H4 (cell line): ENCODE data around the gene AATK. TPM values are rescaled to one million over a fixed set of nuclear protein-coding genes. Genes with fewer than 3 reads are reported as not detected.
"Not testable (repeated sequence)": the region's sequence is repeated elsewhere in the genome, so short reads cannot be mapped to it uniquely, and the experiment has no call there.

Experiments
- DNase-seq: peaks from one replicate; pipeline ENCODE4 v3.0.0-alpha.2; 2015; ENCODE audit warnings: low spot score
- total RNA-seq: library from RNA; depleted of rRNA; stranded (reverse); fragments of >200 nt; shearing (Covaris generic); gene quantifications from 2 replicates; pipeline ENCODE4 v1.2.3, GENCODE V29; 2014

AATK gene
- total RNA-seq, 1 experiment from 2014 or later = 0.08 TPM

DNA sequence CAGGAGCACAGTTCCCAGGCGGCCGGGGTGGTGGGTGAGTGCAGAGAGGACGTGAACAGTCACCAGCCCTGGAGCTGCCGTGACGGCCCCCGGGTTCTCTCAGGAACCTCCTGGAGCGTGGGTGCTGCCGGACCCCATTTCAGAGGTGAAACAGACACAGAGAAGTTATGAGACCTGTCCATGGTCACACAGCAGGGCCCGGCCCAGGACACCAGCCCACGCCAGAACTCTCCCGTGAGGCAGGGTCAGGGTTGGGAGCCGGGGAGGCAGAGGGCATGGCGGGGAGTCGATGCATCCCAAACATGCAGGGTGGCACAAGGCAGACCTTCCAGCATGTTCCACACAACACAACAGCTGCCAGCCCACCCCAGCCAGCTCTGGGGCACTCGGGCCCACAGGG lies 4.5 kb downstream of the AATK start:
- DNase-seq = no peak

DNA sequence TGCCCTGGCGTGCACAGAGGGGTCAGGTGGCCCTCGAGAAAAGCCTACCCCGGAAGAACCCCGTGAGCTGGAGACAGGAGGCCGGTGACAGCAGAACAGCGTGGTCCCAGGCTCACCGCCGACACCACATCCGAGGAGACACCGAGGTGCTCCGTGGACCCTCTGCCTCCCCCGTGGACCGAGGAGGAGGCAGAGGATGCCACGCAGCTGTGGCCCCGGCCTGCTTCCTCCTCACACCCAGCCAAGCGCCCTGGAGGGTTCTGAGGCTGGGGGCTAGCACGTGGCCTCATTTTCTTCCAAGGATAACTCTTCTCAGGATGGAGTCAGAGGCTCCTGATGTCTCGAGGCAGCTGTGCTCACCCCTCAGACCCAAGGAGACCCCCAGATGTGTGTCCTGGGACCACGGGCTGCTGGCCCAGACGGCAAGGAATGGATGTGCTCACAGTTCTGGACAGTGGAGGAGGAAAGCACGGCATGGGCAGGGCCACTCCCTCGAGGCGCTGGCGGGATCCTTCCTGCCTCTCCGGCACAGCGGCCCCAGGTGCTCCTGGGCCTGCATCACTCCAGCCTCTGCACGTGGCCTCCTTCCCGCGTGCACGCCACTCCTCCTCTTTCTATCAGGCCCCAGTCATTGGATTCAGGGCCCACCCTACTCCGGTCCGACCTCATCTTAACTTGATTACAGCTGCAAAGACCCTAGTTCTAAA lies 5.1 kb downstream of the AATK start:
- no peak for DNase-seq

DNA sequence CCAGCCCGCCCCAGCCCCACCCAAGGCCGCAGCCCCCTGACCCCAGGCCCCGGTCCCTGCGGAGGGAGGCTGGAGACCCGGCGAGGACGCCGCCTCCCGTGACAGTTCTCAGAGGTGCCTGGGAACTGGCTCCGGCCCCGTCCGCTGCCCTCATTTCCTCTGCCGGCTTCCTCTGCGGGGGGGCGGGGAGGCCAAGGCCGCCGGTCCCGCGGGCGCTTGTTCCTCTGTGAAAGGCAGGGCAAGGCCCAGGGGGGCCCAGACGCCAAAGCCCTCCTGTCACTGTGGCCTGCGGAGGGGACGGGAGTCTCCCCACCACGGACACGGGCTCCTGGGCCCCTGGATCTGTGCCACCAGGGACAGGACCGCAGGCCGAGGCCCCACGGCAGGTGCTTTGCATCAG lies 5.7 kb downstream of the AATK start:
- no peak for DNase-seq

GRCh38 chr17:81159611-81160265 lies 6.3 kb downstream of the AATK start:
- DNase-seq = no peak

DNA sequence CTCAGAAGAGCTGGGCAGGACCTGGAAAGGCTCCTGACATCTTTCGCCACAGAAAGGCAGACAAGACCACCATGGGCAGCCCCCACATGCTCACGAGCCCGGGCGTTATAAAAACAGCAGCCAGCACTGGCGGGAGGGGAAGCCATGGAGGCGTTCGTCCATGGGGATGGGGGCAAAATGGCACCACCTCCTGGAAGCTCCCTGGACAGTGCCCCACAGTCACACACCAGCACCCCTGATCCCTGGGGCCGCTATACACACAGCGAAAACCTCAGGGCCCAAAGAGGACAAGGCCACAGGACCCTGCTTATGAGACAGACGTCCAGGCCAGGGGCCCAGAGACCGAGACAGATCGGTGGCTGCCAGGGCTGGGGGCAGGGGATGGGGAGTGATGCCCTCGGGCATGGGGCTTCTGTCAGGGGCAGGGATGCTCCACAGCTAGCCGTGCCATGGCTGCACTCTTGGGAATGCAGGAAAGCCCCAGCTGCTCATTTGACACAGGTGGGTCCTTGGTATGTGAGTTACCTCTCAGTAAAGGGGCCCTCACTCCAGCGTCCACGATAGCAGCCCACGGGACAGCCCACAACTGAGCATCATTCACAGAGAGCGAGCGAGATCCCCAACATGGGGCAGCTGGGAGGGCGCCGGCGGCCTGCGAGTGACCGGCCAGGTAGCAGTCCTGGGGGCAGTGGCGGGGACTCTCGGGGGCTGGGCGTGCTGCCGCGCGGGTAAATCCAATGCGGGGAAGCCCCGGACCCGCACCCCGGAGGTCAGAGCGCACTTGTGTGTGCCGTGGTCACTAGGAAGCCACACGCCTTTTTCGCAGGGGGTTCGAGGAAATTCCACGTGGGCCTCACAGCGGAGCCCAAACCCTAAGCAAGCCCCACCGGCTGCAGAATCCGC lies 7.1 kb downstream of the AATK start:
- DNase-seq = no peak

DNA sequence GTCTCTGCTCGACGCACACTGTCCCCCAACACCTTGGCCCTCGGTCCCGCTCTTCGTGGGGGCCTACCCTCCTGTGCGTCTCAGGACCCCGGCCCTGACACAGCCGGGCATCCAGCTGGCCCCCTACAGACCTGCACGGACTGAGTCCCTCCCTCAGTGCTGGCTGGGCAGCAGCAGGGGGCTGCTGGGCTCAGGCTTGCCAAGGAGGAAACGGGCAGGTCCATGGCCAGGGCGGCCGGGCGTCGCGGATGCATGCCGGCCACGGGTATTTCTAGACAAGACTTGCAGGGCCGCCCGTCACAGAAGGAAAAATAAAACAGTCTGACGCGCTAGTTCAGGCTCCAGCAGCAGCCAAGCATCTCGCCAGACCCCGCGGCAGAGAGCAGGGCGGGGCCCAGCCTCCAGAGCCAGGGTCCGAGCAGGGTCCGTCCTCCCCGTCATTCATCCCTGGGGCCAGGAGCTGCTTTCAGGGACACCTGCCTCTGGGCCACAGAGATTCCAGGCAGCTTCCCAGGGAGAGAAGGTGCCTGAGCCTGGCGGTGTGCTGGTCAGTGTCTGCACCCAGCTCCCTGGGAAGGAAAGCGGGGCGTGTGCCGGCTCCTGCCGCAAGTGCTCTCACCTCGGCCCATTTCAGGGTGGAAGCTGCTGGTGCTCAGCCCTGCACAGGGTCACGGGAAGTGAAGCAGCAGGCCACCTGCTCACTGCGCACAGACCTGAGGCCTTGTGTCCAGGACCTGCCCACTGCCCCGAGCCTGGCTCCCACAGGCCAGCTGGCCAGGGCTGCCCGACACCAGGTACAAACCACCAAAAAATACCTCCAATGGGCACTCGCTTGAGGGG lies 8.0 kb downstream of the AATK start:
- DNase-seq = no peak

- no peak for DNase-seq
These were observed 8.9 kb downstream of the AATK start for GRCh38 chr17:81156866-81157805.

- no peak for DNase-seq
These were observed 11.1 kb downstream of the AATK start for GRCh38 chr17:81154961-81155360.

- not testable (repeated sequence) for DNase-seq
These were observed 12.0 kb downstream of the AATK start for GRCh38 chr17:81154016-81154415.

GRCh38 chr17:81153340-81153803 lies 12.6 kb downstream of the AATK start:
- DNase-seq = no peak

GRCh38 chr17:81152288-81152828 lies 13.7 kb downstream of the AATK start:
- DNase-seq = no peak

DNA sequence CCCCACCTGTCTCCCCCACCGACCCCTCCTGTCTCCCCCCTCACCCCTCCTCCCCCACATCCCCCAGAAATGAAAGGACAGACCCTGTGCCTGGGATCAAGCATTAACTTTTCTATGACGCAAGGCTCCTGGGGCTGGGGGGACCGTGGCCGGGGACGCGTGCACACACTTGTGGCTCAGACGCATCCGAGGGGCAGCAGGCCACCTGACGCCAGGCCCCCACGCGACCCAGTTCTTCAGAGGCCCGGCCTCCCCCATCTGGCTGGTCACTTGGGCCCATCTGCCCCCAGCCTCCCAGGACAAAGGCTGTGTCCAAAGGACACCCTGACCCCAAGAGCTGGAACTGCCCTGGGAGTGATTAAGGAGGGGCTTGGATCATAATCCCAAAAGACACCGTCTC lies 14.7 kb downstream of the AATK start:
- no peak for DNase-seq

DNA sequence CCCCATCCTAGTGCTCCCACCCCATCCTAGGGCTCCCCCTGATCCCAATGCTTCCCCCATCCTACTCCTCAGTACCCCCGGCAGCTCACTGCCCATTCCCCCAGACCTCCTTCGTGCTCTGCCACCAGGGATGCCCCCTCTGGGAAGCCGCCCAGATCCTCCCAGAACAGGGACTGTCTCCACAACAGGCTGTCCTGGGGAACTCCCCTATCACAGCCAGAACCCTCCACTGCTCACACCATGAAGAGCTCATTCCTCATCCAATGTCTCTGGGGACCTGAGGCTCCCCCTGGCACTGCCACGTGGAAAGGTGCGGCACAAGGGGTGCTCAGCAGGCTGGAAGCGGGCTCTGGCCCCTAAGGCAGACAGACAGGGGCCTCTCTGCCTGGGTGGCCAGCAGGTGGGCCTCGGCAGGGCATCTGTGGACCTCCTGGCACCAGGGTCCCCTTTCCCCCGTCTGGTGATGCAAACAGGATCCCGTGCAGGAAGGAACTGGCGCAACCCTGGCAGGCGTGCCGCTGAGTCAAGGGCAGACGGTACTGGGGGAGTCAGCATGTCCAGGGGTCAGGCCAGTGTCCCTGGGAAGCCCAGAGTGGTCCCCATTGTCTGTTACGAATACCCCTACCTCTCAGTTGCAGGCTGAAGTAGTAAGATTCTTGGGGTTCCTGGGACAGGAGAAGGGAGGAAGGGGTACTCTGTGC lies 15.5 kb downstream of the AATK start:
- no peak for DNase-seq

DNA sequence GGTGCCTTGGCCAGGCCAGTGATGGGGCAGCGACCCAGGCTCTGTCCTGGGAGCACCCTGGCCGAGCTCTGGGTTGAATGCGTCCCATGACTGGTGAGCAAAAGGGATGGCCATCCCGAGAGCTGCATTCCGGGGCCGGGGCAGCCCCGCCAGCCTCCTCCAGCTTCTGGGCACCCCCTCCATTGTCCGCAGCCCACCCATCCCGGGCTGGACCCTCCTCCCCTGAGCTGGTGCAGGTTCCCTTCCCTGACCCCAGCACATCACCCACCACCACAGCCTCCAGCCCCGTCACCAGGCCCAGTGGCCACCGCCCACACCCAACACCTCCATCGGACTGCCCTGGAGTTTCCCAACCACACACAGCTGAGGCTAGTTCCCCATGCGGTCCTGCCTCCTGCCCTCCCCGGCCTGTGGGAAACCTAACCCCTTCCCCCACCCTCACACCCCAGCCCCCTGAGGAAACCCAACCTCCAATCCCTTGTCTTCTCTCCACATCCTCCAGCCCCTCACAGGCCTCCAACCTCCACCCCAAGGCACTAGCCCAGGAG lies 17.0 kb downstream of the AATK start:
- no peak for DNase-seq

DNA sequence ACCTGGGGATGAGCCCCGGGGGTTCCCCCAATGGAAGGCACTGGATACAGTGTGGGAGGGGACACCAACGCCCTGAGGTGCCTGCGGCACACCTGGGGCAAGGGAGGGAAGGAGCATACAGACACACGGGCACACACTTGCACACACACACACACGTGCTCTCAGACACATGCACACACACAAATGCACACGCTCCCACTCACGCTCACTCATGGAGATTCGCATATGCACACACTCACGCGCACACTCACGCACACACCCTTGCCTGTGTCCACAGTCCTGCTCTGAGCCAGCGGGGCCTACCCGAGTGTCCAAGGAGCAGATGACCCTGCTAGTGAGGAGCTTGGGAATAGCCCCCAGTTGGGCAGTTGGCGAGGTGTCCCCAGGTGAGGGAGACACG lies 17.4 kb downstream of the AATK start:
- DNase-seq = no peak

GRCh38 chr17:81147701-81148100 lies 18.3 kb downstream of the AATK start:
- no peak for DNase-seq

DNA sequence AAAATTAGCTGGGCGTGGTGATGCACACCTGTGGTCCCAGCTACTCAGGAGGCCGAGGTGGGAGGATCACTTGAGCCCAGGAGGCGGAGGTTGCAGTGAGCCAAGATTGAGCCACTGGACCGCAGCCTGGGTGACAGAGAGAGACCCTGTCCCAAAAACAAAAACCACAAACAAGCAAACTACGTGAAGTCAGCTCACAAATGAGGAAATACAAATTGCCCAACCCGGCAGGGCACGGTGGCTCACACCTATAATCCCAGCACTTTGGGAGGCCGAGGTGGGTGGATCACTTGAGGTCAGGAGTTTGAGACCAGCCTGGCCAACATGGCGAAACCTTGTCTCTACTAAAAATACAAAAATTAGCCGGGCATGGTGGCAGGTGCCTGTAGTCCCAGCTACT lies 19.8 kb downstream of the AATK start:
- not testable (repeated sequence) for DNase-seq

DNA sequence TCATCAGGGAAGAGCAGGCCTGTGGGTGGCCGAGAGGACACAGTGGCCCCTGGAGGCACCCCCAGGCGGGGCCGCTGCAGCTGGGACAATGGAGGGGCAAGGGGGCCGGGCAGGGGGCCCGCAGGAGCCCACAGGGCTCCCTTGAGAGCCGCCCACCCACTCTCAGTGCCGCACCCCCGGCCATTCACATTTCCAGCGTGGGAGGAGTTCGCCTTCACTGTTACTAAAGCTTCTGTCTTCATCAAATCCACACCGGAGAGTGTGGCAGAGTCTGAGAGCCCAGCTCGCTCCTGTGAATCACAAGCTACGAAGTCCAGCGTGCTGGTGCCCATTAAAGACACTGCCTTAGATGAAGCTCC lies 21.6 kb downstream of the AATK start:
- no peak for DNase-seq

DNA sequence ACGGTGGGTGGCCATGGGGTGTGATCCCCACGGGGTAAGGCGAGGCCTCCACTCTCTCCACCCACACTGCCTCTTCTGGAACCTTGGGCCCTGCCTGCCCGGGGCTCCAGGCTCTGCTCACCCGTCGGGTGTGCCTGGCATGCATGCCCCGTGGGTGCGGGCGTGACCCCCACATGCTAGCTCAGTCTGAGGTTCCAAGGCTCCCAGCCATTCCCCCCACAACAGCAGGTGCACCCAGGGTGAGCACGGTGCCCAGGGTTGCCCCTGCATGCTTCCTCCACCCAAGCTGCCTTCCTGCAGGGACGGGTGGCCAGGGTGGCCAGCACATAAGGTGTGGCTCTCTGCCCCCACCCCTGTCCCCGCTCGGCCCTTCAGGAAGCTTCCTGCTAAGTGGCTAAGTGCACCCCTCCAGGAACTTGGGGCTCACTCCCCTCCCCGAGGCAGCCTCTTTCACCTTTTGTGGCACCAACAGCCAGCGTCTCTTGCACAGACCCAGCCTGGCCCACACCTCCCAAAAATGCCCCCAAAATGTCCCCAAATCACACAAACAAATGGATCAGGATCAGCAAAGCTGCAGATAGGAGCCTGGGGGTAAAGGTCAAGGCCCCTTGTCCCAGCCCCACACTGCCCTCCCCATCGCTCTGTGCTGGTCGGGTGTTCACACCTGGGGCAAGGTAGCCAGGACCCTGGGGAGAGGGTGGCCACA lies 22.2 kb downstream of the AATK start:
- DNase-seq = no peak
